IMR-90 (cell line): Measurements from ENCODE around the gene SNED1.

Source experiments
- POLR2A ChIP-seq: IDR thresholded peaks from 2 replicates; pipeline ENCODE4 v1.6.1; 2012; ENCODE audit warnings: mild to moderate bottlenecking, low read depth, low read length
- SMC3 ChIP-seq: fragments of 150-350 bp; IDR thresholded peaks from 2 replicates; pipeline ENCODE4 v1.6.1; 2016; ENCODE audit warnings: low read depth, mild to moderate bottlenecking, antibody characterized with exemption, low read length, moderate library complexity
- TF ChIP-seq, protein P1 (sequence below): conservative IDR thresholded peaks from 2 replicates; pipeline ENCODE4 v1.5.1; 2012; ENCODE audit warnings: mild to moderate bottlenecking, low read depth, low read length, improper control_type of control experiment

DNA sequence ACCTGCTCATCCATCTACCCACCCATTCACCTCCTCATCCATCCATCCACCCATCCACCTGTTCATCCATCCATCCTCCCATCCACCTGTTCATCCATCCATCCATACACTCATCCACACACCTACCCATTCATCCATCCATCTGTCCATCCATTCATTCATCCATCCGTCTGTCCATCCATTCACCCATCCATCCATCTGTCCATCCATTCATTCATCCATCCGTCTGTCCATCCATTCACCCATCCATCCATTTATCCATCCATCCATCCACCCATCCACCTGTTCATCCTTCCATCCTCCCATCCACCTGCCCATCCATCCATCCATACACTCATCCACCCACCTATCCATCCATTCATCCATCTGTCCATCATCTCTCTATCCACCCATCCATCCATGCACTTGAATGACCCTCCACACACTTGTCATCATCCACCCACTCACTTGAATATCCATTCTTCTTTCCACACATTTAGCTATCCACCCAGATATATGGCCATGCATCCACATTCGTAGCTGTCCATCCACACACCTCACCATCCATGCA is 47.3 kb upstream of the SNED1 start:
- no peak for TF ChIP-seq POLR2A
- no peak for TF ChIP-seq SMC3
- TF ChIP-seq, protein P1, sequence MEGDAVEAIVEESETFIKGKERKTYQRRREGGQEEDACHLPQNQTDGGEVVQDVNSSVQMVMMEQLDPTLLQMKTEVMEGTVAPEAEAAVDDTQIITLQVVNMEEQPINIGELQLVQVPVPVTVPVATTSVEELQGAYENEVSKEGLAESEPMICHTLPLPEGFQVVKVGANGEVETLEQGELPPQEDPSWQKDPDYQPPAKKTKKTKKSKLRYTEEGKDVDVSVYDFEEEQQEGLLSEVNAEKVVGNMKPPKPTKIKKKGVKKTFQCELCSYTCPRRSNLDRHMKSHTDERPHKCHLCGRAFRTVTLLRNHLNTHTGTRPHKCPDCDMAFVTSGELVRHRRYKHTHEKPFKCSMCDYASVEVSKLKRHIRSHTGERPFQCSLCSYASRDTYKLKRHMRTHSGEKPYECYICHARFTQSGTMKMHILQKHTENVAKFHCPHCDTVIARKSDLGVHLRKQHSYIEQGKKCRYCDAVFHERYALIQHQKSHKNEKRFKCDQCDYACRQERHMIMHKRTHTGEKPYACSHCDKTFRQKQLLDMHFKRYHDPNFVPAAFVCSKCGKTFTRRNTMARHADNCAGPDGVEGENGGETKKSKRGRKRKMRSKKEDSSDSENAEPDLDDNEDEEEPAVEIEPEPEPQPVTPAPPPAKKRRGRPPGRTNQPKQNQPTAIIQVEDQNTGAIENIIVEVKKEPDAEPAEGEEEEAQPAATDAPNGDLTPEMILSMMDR = no peak
